NB4 (cell line): Measurements from ENCODE around the gene INO80C.

Source experiments
- CTCF ChIP-seq: IDR thresholded peaks from one replicate; pipeline ENCODE4 v1.5.1; 2012; ENCODE audit warnings: low read depth, low read length
- MAX ChIP-seq: IDR thresholded peaks from 2 replicates; pipeline ENCODE4 v1.6.1; 2011; ENCODE audit warnings: low read depth, low read length
- MYC ChIP-seq: IDR thresholded peaks from 2 replicates; pipeline ENCODE4 v1.6.1; 2011; ENCODE audit warnings: low read depth, low read length
- POLR2A ChIP-seq: IDR thresholded peaks from 2 replicates; pipeline ENCODE4 v1.6.1; 2011; ENCODE audit warnings: mild to moderate bottlenecking; ENCODE audit not compliant: insufficient read length; ENCODE audit errors: extremely low read depth

GRCh38 chr18:35455926-35456763 lies 41.6 kb downstream of the INO80C start:
- TF ChIP-seq CTCF = no peak
- no peak for TF ChIP-seq MAX
- no peak for TF ChIP-seq MYC
- no peak for TF ChIP-seq POLR2A
